ENCODE data around the gene EVA1A.

EVA1A gene

DNA sequence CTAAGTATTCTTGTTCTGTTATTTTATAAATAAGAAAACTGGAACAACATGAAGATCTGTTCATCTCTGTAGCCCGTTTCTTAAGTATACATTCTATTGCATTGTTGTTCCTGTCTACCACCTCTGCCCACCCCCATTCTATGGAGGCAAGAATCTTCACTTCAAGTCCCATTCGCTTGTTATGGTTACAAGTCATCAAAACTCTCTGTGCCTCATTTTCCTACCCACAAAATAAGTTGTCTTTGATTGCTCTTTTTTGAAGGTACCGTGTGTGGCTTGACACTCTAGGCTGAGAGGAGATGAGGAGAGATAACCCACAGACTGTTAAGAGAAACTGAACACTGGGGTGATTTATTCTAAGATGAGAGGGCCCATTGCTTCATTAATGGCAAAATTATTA is 2.9 kb upstream of the EVA1A start:
- DNase-seq (ENCODE audit: low read depth in 2 of 2), result no peak

GRCh38 chr2:75562513-75562864 is 1.8 kb upstream of the EVA1A start:
- no peak for DNase-seq (ENCODE audit: low read depth in 2 of 2)

- DNase-seq (ENCODE audit: low read depth in 2 of 2), result no peak
Measured at GRCh38 chr2:75561566-75562512, 1.1 kb upstream of the EVA1A start.

DNA sequence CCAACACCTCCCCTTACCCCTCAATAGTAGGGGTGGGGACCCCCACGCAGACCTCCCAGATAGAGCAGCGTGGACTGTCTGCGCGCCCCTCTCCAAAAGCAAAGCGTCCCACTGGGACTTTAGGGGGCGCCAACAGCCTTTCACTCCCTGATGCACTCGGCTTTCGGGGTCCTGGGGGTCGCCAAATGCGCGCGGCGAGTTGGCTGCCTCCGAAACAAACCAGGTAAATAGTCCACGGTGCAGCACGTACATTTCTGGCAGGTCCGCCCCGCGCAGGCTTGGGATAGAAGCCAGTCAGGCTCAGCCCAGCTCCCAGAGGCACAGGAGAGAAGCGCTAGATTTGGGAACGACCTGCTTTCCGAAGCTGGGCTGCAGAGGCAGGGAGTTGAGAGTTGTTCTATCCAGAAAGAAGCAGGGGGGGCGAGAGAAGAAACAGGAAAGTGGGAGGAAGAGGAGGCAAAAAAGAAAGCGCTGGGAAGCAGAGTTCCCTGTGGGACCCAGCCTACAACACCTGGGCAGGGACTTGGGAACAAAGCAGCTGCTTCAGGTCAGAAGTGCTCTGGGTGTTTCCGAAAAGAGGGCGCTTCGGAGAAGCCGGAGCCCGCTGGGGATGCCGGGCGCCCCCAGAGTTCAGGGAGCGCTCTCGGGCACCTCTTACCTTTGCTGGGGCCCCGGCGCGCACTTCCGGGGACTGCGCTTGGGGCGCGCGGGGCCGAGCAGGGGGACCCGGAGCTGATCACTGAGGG is 544 bp downstream of the EVA1A start:
- DNase-seq (ENCODE audit: low read depth in 2 of 2), result no peak

DNA sequence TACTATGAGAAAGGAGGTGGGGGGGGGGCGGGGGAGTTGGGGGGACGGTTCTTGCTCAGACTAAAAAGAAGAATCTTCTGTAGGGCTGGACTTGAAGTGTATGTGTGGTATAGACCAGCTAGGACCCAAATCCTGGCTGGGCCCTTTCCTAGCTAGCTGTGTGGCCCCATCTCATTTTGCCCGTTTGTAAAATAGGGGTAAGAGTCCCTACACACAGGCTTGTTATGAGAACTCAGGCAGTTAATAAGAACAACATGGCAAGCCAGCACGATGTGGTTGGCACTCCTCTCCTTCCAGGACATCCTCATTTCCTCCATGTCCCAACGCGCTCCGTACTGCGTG is 1.1 kb downstream of the EVA1A start:
- DNase-seq (ENCODE audit: low read depth in 2 of 2), result no peak

DNA sequence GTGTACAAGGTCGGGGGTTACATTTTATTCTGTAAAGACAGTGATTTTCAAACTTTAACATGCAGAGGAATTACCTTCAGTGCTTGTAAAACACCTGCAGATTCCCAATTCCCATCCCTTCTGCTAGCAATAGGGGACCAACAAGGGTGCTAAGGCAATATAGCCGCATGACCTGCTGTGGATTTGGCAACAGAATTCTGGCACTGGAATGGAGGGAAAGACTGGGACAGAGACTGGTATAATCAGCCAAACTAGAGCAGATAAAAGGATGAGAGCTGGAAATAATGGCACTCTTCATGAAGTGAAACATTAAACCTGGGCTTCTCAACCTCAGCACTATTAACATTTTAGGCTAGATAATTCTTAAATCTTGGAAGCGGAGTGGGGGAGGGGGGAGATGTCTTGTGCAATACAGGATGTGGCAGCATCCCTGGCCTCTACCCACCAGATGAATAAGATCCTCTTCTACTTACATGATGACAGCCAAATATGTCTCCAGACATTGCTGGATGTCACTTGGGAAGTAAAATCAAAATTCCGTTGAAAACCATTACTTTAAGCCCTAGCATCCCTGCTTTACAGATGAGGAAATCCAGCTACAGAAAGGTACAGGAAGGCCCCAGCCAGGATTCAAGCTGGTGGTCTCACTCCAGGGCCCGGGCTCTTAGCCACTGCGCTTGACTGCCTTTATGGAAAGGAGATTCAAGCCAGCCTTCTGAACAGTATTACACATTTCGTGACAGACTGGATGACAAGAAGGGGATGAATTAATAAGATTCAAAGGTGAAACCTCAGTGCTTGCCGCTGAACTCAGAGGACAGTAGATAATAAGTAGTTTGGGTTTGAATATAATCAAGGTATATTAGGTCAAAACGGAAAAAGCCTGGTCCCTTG is 1.7 kb downstream of the EVA1A start:
- DNase-seq (ENCODE audit: low read depth in 2 of 2), result no peak

GRCh38 chr2:75558136-75558535 is 2.6 kb downstream of the EVA1A start:
- DNase-seq (ENCODE audit: low read depth in 2 of 2), result no peak

DNA sequence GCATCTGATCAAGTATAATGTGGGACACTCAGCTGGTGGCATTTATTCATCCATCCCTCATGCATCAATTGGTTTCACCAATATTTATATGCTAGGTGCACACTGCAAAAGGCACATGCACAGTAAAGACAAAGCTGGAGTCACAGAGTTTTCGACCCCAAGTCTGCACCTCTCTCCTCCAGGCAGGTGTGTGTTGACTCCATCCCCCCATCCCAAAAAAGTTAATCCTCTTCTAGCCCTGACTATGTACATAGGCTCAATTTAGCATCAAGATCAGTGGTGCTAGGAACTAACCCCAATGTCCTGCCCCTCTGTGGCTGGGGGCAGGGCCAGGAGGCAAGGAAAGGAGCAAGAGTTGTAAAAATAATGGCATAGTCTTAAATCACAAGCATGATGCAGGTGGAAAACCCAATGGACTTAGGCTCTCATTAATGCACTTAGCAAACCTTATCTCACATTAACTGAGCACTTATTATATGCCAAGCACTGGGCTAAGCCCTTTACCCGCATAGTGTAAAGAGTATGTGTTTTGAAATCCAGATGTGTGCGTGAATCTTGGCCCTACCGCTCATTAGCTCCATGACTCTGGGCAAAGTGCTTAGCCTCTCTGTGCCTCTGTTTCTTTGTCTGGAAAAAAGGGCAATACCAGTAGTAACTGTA is 3.1 kb downstream of the EVA1A start:
- DNase-seq (ENCODE audit: low read depth in 2 of 2), result no peak

DNA sequence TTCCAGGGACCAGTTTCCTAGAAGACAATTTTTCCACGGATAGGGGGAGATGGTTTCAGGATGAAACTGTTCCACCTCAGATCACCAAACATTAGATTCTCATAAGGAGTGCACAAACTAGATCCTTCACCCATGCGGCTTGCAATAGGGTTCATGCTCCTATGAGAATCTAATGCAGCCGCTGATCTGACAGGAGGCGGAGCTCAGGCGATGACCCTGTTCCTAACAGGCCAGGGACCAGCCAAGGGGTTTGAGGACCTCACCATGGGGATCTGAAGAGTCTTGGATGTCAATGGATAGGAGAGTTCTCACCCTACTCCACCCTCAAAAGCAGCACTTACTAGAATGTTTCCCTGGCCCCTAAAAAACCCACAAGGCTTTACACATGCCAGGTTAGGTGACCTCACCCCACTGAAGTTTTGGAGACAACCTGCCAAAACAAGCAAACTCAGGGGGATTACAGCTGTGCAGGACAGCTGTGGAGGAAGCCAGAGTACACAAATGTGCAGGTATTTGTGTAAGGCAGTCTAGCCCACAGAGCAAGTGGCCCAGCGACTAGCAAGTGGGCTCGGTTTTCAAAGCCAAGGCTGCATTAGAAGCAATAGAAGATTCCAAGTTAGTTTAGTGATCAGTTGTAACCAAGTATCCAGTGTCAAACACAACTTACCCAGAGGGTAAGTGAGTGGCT is 3.9 kb downstream of the EVA1A start:
- no peak for DNase-seq (ENCODE audit: low read depth in 2 of 2)

DNA sequence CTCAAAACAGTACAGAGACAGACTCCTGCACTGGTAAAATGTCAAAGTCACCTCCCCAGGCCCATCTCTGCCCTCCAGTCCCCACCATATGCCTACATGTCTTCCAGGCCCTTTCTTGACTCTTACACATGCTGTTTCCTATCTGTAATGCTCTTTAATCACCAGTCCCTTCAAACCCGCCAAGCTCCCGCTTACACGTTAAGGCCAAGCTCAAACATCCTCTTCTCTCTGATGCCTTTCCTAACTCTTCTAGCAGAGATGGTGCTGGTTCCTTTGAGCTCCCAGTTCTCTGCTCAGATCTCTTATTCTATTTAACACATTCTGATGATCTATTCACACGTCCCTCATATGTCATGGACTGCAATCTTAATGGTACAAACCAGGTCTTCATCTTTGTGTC is 5.0 kb downstream of the EVA1A start:
- no peak for DNase-seq (ENCODE audit: low read depth in 2 of 2)

DNA sequence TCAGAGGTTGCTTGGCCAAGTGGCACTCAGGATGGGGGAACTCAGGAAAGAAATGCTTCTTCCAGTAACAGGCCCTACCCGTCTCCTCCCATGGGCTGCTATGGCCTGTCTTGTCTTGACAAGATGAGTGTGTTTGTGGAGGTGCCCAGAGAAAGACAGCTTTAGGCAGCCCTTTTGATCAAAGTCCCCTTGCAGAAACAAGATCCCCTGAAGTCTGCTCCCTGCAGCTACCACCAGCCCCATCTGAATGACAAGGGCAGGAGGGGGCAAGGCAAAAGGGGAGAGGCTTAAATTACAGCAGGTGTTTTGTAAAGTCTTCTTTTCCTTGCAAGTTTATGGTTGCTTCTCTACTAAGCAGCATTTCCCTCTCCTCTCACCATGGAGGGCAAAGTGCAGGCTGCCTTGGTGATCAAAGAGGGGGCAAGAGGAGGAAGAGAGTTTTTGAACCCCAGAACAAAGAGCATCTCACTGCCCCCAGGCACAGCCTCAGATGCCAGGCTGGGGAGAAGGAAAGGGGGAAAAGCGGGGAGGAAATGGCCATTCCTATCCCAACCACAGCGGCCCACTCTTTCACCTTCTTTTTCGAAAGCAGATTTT is 6.7 kb downstream of the EVA1A start:
- no peak for DNase-seq (ENCODE audit: low read depth in 2 of 2)

- no peak for DNase-seq (ENCODE audit: low read depth in 2 of 2)
Measured at GRCh38 chr2:75552222-75552621, 8.5 kb downstream of the EVA1A start.

- no peak for DNase-seq (ENCODE audit: low read depth in 2 of 2)
Measured at GRCh38 chr2:75551434-75551833, 9.3 kb downstream of the EVA1A start.

DNA sequence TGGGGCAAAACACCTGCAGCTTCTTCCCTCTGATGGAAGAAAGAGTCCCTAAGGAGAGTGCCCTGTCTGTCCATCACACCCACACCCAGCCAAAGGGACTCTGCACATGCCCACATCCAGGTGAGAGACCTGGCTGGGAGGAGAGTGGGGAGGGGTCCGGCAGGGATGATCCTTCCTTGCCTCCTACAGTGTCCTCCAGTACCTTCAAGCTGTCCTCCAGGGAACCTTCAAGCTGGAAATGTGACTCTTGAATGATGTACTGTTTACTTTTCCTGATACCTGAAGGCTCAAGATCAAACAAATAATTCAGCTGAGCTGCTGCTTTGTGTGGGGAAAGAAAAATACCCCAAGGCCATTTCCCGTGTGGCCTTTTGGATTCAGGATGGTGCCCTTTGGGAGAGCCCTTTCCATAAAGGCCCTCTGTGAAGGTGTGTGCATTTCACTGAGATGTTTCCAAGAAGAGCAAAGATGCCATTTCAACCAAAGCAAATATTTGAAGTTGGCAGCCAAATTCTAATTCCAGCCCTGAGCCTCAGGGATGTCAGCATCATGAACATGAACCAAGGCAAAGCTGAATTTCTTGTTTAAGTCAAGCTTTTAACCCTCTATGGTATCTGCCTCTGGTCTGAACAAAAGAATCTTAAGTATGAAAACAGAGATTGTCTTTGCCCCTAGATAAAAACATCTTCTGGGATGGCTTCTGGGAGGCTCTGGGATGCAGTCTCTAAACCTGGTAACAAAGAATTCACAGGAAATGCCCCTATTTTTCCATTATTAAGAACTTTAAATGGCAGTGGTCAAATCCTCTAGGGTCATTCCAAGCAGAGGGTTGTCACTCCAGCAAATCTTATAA is 11.1 kb downstream of the EVA1A start:
- no peak for DNase-seq (ENCODE audit: low read depth in 2 of 2)

DNA sequence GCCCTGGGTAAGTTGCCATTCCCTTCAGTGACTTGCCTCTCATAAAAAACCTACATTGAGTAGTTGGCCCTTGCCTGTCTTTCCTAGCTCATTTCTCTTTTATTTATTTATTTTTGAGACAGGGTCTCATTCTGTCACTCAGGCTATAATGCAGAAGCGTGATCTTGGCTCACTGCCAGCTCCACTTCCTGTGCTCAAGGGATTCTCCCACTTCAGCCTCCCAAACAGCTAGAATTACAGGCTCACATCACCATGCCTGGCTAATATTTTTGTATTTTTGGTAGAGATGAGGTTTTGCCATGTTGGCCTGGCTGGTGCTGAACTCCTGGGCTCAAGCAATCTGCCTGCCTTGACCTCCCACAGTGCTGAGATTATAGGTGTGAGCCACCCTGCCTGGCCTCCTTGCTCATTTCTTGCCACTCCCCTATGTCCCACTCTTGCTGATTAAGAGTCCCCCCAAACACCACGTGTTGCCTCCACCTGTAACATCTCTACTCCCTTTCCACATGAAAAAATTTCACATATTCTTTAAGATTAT is 12.6 kb downstream of the EVA1A start:
- DNase-seq (ENCODE audit: low read depth in 2 of 2), result no peak

DNA sequence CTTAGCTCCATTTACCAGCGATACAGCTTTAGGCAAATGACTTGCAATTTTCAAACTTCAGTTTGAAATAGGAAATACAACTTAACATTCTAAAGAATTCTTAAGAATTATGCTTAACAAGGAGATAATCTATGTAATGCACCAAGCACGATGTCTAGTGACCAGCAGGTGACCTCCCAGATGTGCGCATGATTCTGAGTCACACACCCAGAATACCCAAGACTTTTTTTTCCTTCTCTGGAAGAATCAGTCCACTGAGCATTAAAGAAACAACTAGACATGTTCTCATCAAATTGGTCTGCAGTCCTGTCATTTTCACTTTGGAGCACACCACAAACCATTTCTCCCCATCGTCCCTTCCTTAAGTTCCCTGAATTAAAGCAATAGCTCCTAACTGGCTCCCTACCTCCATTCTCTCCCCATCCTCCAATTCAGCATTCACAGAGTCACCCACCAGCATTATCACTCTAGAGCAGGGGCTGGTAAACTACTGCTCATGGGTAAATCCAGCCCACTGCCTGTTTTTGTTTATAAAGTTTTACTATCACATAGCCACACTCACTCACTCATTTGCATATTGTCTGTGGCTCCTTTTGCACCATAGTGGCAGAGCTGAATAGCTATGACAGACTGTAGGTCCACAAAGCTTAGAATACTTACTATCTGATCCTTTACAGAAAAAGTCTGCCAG is 13.2 kb downstream of the EVA1A start:
- no peak for DNase-seq (ENCODE audit: low read depth in 2 of 2)

- no peak for DNase-seq (ENCODE audit: low read depth in 2 of 2)
Measured at GRCh38 chr2:75545922-75546321, 14.8 kb downstream of the EVA1A start.

- no peak for DNase-seq (ENCODE audit: low read depth in 2 of 2)
Measured at GRCh38 chr2:75545387-75545786, 15.4 kb downstream of the EVA1A start.

GRCh38 chr2:75543446-75543845 is 17.3 kb downstream of the EVA1A start:
- DNase-seq (ENCODE audit: low read depth in 2 of 2), result no peak
